Osteocyte (in vitro differentiated cells): ENCODE results near the gene LEUTX. TPM values are rescaled to one million over a fixed set of nuclear protein-coding genes. Genes with fewer than 3 reads are reported as not detected.

Source experiments
- DNase-seq: peaks from one replicate; pipeline ENCODE4 v3.0.0; 2021; ENCODE audit warnings: mixed read lengths; ENCODE audit not compliant: unreplicated experiment; ENCODE audit errors: extremely low spot score
- H3K27ac Mint-ChIP-seq: one replicate; pipeline ENCODE4 v1.8.0; 2021; ENCODE audit warnings: mild to moderate bottlenecking, mixed read lengths; ENCODE audit not compliant: unreplicated experiment
- H3K27me3 Mint-ChIP-seq: one replicate; pipeline ENCODE4 v1.8.0; 2021; ENCODE audit warnings: mixed read lengths; ENCODE audit not compliant: unreplicated experiment
- H3K36me3 Mint-ChIP-seq: one replicate; pipeline ENCODE4 v1.8.0; 2021; ENCODE audit warnings: mixed read lengths; ENCODE audit not compliant: unreplicated experiment
- H3K4me1 Mint-ChIP-seq: one replicate; pipeline ENCODE4 v1.8.0; 2021; ENCODE audit warnings: mixed read lengths; ENCODE audit not compliant: unreplicated experiment
- H3K4me3 Mint-ChIP-seq: one replicate; pipeline ENCODE4 v1.8.0; 2021; ENCODE audit warnings: mild to moderate bottlenecking, moderate library complexity, mixed read lengths; ENCODE audit not compliant: unreplicated experiment
- H3K9me3 Mint-ChIP-seq: one replicate; pipeline ENCODE4 v1.8.0; 2021; ENCODE audit warnings: mixed read lengths; ENCODE audit not compliant: unreplicated experiment
- total RNA-seq: library from RNA; stranded (reverse); gene quantifications from 2 replicates; pipeline ENCODE4 v1.2.1, GENCODE V29; 2021
- TF ChIP-seq, protein P1 (sequence below): fragments of 200-600 bp; sonication (generic); IDR thresholded peaks from 2 replicates; pipeline ENCODE4 v1.5.0; 2021; ENCODE audit warnings: antibody characterized with exemption, mild to moderate bottlenecking, moderate library complexity

Gene LEUTX
- total RNA-seq, 1 donor from 2014 or later = not detected

GRCh38 chr19:39795001-39795400 lies 16.3 kb downstream of the LEUTX start:
- no peak overlapping the region for H3K27ac Mint-ChIP-seq
- TF ChIP-seq, protein P1, sequence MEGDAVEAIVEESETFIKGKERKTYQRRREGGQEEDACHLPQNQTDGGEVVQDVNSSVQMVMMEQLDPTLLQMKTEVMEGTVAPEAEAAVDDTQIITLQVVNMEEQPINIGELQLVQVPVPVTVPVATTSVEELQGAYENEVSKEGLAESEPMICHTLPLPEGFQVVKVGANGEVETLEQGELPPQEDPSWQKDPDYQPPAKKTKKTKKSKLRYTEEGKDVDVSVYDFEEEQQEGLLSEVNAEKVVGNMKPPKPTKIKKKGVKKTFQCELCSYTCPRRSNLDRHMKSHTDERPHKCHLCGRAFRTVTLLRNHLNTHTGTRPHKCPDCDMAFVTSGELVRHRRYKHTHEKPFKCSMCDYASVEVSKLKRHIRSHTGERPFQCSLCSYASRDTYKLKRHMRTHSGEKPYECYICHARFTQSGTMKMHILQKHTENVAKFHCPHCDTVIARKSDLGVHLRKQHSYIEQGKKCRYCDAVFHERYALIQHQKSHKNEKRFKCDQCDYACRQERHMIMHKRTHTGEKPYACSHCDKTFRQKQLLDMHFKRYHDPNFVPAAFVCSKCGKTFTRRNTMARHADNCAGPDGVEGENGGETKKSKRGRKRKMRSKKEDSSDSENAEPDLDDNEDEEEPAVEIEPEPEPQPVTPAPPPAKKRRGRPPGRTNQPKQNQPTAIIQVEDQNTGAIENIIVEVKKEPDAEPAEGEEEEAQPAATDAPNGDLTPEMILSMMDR = no peak
- peaks cover 33% of the 10 kb centered on the region for H3K27me3 Mint-ChIP-seq
- H3K36me3 Mint-ChIP-seq = no peaks in the 10 kb centered on the region
- no peak for DNase-seq
- no peak overlapping the region for H3K4me3 Mint-ChIP-seq
- no peaks in the 10 kb centered on the region for H3K4me1 Mint-ChIP-seq
- H3K9me3 Mint-ChIP-seq = peaks cover 3% of the 10 kb centered on the region

DNA sequence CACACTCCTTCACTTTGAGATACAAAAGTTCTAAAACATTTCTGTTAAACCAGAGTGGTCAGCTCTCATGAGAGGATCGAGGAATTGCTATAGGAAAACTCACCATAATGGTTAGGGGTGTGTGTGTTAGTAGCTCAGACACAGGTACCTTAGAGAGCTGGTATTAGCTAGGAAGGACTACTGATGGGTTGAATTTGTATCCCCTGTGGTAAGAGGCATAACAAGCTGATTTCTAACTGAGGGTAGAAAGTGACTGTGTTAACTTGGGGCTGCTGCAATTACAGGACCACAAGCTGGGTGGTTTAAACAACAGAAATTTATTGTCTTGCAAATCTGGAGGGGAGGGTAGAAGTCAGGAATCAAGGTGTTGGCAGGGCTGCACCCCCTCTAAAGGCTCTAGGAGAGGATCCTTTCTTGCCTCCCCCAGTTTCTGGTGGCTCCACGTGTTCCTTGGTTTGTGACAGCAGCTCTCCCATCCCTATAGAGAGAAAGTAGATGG lies 17.4 kb downstream of the LEUTX start:
- Mint-ChIP-seq H3K4me3 (no peak overlapping the region), H3K27me3 (peaks cover 36% of the 10 kb centered on the region), H3K9me3 (peaks cover 3% of the 10 kb centered on the region), H3K4me1 (no peaks in the 10 kb centered on the region), H3K36me3 (no peaks in the 10 kb centered on the region), H3K27ac (no peak overlapping the region)
- no peak for DNase-seq
- TF ChIP-seq, protein P1 = no peak

GRCh38 chr19:39797083-39797482 lies 18.4 kb downstream of the LEUTX start:
- DNase-seq = no peak

GRCh38 chr19:39802958-39803357 lies 24.3 kb downstream of the LEUTX start:
- Mint-ChIP-seq H3K4me1 (no peaks in the 10 kb centered on the region), H3K27me3 (peaks cover 28% of the 10 kb centered on the region), H3K9me3 (peaks cover under 1% of the 10 kb centered on the region), H3K4me3 (no peak overlapping the region), H3K36me3 (no peaks in the 10 kb centered on the region), H3K27ac (no peak overlapping the region)
- TF ChIP-seq, protein P1 = no peak
- DNase-seq = no peak

More at GRCh38 chr19:39797083-39797482, 18.4 kb downstream of the LEUTX start:
- Mint-ChIP-seq H3K36me3 (no peaks in the 10 kb centered on the region), H3K4me3 (no peak overlapping the region), H3K4me1 (no peaks in the 10 kb centered on the region), H3K27me3 (peaks cover 41% of the 10 kb centered on the region), H3K27ac (no peak overlapping the region), H3K9me3 (peaks cover 3% of the 10 kb centered on the region)
- TF ChIP-seq, protein P1 = no peak

- Mint-ChIP-seq H3K27me3 (peaks cover 16% of the 10 kb centered on the region), H3K4me1 (no peaks in the 10 kb centered on the region), H3K27ac (no peak overlapping the region), H3K9me3 (peaks cover 4% of the 10 kb centered on the region), H3K4me3 (no peak overlapping the region), H3K36me3 (peaks cover 2% of the 10 kb centered on the region)
- DNase-seq = no peak
- TF ChIP-seq, protein P1 = no peak
These were observed 26.4 kb downstream of the LEUTX start for GRCh38 chr19:39805104-39805503.
